Stimulated activated naive CD4-positive, alpha-beta T cell treated with Interleukin-2 at 50 U/mL for 16 hours (primary cell): ENCODE data around the gene JPH4.
A peak's percentile ranks its signal among the peaks of the same experiment; 100 is the strongest.
"Not testable (repeated sequence)": the region's sequence is repeated elsewhere in the genome, so short reads cannot be mapped to it uniquely, and the experiment has no call there.

ENCODE experiments used
- DNase-seq: peaks from one replicate; lab custom pipeline; 2025; lab: John Stamatoyannopoulos, UW

Gene JPH4

DNA sequence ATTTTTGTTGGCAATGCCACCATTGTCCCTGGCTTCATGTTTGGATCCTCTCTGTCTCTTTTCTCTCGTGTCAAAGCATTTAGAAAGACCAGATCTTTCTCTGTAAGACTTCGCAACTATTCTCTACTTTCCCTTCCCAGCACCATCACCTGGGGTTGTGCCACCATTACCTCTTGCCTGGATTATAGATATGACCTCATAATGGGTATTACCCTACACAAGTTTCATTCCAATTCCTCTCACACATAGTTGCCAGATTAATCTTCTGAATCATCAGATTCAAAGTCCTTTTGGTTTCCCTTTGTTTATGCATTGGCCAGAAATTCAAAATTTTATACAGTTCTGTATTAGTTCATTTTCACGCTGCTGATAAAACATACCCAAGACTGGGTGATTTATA lies 30.4 kb upstream of the JPH4 start:
- DNase-seq: no peak

DNA sequence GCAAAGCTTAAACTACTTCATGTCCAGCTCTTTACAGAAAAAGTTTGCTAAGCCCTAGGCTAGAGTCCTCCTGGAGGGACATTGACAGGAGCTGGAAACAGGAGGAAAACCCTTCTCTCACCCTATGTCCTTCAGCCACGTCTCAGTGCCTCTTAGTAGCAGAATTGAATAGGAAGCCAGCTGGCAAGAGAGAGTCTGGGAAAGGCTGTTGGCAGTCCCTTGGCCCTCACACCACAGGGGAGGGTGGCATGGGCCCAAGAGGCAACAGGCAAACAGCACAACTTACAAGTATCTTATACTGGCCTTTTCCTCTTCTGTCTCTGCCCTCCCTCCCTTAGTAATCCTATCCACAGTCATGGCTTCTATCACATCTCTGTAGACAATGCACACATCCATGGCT lies 29.9 kb upstream of the JPH4 start:
- DNase-seq: no peak

DNA sequence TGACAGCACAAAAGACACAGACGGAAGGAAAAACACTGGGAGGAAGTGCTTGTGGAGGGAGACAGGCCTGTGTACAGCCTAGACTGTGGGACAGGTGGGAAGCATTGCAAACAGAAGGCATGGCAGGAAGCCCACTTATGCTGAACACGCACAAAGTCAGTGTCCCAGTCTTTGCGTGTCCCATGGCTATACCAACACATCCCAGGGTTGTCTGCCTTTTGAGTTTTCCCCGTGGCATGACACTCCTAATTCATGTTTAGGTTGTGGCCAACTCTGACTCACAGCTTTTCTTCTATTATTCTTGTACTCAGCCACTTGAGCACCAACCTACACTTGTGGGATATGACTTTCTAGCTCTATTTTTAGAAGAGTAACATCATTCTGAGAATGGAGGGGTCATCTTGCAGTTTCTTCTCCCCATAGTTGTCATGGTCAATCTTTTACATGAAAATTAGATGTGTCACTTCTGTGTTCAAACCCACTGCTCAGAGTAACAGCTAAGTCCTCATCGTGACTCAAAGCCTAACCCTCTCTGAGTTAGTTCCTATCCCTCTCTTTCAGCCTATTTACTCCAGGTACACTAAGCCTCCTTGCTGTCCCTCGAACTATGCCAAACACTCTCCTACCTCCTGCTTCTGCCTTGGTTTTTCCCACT lies 27.5 kb upstream of the JPH4 start:
- peak; percentile 12 for DNase-seq

DNA sequence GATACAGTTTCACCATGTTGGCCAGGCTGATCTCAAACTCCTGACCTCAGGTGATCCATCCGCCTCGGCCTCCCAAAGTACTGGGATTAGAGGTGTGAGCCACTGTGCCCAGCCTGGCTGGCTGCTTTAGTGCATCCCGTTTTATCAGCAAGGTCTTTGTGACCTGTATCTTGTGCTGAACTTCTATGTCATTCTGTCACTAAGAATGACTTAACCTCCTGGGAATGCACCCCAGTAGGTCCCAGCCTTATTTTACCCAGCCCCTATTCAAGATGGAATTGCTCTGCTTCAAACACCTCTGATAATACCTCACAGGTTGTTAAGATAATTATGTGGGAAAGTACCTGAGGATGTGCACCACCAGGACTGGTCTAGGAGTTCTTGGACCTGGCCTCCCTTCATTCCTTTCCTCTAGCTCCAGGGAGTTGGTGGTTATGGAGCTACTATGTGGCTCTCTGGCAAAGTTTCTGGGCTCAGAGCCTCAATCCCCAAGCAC lies 26.1 kb upstream of the JPH4 start:
- DNase-seq: no peak

DNA sequence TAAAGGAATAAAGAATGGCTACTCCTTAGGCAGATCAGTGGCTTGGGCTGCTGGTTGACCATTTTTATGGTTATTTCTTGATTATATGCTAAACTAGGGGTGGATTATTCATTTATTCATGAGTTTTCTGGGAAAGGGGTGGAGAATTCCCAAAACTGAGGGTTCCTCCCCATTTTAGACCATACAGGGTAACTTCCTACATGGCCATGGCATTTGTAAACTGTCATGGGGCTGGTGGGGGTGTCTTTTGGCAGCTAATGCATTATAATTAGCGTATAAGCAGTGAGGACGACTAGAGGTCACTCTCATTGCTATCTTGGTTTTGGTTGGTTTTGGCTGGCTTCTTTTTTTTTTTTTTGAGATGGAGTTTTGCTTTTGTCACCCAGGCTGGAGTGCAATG lies 25.6 kb upstream of the JPH4 start:
- DNase-seq: no peak

DNA sequence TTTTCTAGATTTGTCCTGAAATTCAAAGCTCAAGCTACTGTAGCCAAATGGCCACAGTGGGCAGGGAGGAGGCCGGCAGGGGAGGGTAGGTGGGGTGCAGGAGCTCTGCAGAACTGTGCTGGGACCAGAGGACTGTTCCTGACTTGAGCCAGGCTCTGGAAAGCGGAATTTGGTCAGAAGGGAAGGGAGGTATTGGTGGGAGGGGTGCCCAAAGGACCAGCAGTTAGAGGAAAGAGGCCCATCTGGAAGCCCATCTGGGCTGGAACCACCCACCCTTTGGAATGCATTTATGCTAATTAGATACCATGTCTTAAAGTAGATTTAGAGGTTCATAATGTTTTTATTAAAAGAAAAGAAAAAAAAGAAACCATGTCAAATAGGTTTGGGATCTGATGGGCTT lies 24.5 kb upstream of the JPH4 start:
- no peak for DNase-seq

DNA sequence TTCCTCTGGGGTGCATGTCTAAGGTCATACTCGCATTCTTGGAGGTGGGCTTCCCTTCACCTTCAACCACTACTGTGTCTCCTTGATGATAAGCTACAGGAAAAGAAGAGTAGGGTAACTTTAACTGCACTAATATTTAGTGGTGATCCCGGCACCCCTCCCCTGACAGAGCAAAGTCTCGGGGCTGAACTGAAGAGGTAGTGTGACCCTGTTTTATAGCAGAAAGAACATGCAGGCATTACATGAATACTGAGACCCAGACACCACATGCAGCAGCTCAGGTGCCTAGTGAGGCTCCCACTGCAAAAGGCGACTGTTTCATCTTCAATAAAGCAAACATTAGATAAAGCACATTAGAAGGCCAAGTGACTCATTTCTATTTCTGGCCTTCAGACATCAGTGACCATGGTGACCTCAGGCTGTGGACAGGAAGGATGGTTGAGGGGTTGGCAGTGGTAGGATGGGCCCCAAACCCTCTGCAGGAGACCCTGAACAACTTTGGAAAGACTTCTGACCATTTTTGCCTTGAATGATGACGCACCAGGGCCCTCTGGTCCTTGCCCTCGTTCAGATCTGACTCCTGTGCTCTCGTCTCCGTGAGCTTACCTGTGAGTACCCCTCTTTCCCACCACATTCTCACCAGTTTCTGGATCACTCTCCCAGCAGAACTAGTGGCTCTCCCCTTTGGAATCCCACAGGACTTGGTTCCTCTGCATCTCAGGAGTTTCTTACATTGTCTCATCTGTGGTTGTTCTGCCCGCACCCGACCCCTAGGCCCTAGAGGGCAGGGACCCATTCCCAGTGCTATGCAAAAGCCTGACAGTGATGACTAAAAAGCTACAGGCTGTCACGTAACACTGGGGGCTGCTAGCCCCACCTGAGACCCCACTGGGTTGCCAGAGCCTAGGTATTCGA lies 23.8 kb upstream of the JPH4 start:
- DNase-seq: no peak

DNA sequence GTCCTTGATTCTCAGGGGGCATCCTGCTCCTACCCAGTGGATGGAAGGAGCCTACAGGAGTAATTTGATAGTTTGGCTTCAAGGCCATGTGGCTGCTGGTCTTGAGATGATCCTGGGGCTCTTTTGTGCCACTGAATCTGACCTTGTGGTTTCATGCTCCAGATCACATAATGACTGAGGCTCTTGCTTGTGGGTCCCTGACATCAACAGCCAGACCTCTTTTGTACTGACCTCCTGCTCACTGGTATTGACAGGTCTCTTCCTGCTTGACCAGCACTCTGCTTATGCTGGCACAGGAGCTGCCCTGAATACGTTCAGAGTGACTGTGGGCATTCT lies 23.2 kb upstream of the JPH4 start:
- DNase-seq: no peak

DNA sequence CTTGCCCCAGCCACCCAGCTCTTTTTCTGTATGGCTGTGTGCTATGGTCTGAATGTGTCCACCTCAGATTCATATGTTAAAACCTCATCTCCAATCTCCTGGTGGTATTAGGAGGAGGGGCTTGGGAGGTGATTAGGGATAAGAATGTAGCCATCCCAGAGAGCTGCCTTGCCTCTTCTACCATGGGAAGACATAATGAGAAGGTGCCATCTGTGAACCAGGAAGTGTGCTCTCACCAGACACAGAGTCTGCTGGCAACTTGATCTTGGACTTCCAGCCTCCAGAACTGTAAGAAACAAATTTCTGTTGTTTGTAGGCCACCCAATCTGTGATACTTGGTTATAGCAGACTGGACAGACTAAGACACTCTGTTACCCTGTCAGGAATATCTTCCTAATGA lies 22.8 kb upstream of the JPH4 start:
- DNase-seq: no peak

DNA sequence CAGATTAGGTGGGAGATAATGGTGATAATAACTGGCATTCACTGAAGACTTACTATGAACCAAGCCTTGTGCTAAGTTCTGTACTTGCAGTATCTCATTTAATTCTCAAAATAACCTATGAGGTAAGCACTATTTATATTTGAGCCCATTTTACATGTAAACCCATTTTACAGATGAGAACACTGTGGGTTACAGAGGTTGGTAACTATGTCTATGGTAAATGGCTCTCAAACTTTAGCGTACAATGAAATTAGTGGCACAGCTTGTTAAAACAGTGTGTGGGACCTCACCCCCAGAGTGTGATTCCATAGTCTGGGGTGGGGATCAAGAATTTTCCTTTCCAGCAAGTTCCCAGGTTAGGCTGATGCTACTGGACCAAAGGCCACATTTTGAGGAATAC lies 22.2 kb upstream of the JPH4 start:
- DNase-seq: no peak

DNA sequence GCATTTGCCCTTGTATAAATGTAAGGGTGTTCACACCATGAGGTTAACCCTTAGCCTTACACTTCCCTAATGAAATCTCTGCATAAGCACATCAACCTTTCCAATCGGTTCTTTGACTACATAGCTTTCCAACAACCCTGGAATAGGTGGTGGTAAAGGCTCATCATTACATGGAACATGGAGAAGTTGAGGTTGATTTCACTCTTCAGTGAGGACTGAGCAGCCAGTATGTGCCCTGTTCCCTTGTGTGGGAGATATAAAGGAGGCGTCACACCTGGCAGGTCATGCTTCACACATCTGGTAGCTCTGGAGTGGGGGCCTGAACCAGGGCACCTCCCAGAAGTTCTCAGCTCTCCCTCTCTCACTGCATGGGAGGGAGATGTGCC lies 21.7 kb upstream of the JPH4 start:
- DNase-seq: no peak

DNA sequence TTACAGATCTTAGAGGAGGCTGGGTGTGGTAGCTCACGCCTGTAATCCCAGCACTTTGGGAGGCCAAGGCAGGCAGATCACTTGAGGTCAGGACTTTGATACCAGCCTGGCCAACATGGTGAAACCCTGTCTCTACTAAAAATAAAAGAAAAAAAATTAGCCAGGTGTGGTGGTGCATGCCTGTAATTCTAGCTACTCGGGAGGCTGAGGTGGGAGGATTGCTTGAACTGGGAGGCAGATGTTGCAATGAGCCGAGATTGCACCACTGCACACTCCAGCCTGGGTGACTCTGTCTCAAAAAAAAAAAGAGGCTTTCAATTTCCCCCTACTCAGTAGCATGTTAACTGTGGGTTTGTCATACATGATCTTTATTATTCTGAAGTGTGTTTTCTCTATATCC lies 15.6 kb upstream of the JPH4 start:
- DNase-seq: not testable (repeated sequence)

DNA sequence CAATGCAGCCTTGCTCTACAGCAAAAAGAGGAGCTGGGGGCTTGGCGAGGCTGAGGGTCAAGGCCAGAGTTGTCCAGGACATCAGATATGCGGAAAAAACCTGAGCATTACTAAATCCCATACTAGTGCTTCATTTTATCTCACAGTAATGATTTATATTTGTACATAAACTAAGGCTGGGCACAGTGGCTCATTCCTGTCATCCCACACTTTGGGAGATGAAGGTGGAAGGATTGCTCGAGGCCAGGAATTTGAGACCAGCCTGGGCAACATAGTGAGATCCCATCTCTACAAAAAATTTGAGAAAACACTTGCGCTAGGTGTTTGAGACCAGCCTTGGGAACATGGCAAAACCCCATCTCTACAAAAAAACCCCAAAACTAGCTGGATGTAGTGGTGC lies 11.6 kb upstream of the JPH4 start:
- DNase-seq: no peak

DNA sequence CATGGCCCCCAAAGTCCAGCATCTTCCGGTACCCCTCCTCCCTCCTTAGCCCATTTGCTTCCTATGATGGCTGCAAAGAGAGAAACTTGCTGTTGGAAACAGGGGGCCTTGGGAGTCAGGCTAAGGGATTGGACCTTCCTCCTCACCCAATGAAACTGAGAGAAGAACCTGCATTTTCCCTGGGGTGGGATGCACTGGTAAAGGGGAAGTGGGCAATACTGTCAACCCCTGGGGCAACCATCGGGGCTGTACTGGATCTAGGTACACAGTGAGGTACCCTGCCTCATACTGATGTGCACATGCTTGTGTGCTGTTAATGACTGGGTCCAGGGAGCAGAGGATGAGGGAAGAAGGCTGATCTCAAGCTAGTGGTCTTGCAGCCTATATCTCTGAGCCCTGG lies 11.0 kb upstream of the JPH4 start:
- DNase-seq: no peak

DNA sequence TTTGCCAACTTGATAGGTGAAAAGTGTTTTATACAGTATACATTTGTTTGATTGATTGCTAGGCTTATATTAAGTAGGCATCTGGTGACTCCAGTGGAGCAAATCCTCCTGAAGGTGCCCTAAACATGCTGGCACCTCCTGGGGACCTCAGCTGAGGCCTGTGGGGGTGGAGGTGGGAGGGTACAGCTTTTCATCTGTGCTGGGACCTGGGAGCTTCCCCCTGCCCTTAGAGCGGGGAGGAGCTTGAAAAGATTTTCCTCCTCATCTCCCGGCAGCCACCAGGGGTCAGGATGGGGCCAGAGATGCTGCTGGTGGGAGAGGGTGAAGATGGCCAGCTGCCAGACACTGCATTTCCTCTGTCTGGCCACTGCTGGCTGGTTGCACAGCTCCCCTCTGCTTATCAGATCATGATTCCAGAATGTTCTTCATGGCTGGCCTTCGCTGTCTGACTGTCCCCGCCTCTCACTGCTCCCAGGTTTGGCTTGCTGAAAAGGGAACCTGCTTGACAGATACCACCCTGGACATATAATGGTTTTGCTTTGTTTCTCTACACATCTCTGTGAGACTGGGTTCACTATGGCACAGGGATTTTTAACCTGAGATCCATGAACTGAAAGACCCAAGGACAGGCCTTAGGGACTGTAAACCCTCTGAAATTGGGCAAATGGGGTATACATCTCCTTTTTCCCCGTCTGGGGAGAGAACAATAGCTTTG lies 10.5 kb upstream of the JPH4 start:
- peak; percentile 72 for DNase-seq

DNA sequence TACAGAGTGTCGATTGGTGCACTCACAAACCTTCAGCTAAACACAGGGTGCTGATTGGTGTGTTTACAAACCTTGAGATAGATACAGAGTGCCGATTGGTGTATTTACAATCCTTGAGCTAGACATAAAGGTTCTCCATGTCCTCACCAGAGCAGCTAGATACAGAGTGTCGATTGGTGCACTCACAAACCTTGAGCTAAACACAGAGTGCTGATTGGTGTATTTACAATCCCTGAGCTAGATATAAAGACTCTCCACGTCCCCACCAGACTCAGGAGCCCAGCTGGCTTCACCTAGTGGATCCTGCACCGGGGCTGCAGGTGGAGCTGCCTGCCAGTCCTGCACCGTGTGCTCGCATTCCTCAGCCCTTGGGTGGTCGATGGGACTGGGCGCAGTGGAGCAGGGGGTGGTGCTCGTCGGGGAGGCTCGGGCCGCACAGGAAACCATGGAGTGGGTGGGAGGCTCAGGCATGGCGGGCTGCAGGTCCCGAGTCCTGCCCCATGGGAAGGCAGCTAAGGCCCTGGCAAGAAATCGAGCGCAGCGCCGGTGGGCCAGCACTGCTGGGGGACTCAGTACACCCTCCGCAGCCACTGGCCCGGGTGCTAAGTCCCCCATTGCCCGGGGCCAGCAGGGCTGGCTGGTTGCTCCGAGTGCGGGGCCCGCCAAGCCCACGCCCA lies 6.1 kb upstream of the JPH4 start:
- DNase-seq: not testable (repeated sequence)

DNA sequence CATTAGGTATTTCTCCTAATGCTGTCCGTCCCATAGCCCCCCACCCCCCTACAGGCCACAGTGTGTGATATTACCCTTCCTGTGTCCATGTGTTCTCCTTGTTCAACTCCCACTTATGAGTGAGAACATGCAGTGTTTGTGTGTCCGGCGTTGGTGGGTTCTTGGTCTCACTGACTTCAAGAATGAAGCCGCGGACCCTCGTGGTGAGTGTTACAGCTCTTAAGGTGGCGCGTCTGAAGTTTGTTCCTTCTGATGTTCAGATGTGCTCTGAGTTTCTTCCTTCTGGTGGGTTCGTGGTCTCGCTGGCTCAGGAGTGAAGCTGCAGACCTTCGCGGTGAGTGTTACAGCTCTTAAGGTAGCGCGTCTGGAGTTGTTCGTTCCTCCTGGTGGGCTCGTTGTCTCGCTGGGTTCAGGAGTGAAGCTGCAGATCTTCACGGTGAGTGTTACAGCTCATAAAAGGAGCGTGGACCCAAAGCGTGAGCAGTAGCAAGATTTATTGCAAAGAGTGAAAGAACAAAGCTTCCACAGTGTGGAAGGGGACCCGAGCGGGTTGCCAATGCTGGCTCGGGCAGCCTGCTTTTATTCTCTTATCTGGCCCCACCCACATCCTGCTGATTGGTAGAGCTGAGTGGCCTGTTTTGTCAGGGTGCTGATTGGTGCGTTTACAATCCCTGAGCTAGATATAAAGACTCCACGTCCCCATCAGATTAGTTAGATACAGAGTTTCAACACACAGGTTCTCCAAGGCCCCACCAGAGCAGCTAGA lies 5.4 kb upstream of the JPH4 start:
- not testable (repeated sequence) for DNase-seq

DNA sequence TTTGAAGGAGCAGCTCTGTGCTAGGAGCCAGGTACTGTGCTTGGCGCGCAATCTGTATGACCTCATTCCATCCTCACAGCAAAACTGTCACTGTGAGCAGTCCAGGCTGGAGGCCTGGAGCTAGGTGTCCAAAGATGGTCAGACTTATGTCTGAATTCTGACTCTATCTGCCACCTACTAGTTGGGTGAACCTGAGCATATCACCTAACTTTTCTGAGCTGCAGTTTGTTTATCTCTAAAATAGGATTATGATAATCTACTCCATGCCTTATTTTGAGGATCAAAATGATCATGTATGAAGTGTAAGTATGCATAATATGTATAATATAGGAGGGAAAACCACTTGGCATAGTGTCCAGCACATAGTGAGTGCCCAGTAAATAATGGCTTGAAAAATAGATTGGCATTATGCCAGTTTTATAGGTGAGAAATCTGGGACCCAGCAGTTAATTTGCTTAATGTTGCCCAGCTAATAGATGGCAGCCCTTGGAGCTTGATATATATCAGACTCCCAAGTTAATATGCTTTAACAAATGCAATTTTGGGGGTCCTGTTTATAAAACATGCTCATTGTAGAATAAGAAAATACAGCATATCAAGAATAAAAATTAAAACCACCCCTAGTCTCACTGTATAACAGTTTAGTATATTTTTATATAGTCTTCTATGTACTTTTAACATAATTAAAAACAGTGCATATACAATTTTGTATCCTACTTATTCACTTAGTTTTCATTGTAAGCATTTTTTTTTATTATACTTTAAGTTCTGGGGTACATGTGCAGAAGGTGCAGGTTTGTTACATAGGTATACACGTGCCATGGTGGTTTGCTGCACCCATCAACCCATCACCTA lies 4.5 kb upstream of the JPH4 start:
- DNase-seq: no peak

DNA sequence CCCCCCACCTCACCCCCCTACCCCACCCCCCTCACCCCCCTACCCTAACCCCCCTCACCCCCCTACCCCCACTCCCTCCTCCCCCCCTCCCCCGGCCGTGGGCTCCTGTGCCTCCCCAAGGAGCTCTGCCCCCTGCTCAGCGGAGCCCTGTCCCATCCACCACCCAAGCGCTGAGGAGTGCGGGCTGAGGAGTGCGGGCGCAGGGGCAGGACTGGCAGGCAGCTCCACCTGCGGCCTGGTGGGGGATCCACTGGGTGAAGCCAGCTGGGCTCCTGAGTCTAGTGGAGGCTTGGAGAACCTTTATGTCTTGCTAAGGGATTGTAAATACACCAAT lies 2.3 kb upstream of the JPH4 start:
- DNase-seq: no peak

DNA sequence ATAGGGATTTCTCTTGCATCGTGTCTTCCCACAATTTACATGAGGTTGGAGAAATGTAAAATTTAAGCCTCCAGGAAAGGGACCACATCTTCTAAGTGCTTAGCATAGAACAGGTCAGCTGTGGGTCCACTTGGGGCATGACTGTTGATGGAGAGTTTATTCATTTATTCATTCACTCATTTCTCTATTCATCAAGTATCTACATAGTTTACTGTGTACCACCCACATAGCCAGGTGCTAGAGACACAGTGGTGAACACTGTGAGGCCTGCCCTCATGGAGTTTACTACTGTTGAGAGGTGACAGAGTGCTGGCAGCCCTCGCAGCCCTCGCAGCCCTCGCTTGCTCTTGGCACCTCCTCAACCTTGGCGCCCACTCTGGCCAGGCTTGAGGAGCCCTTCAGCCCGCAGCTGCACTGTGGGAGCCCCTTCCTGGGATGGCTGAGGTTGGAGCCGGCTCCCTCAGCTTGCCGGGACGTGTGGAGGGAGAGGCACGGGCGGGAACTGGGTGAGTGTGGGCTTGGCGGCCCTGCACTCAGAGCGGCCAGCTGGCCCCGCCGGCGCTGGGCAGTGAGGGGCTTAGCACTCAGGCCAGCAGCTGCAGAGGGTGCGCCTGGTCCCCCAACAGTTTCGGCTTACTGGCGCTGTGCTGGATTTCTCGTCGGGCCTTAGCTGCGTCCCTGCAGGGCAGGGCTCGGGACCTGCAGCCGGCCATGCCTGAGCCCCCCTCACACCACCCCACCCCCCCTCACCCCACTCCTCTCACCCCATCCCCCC lies 1.7 kb upstream of the JPH4 start:
- DNase-seq: no peak
